PC-3 (cell line): ENCODE measurements around the gene PAQR3.

Experiments
- CTCF ChIP-seq: fragments of 300-600 bp; sonication (generic); conservative IDR thresholded peaks from 2 replicates; pipeline ENCODE4 v1.5.1; 2017; ENCODE audit warnings: antibody characterized with exemption, low read depth, mild to moderate bottlenecking, low read length
- EZH2 ChIP-seq: fragments of 300-600 bp; sonication (generic); IDR thresholded peaks from one replicate; pipeline ENCODE4 v1.6.1; 2017; ENCODE audit warnings: antibody characterized with exemption, mild to moderate bottlenecking, low read length; ENCODE audit not compliant: unreplicated experiment
- EZH2phosphoT487 ChIP-seq: fragments of 300-600 bp; sonication (generic); IDR thresholded peaks from 2 replicates; pipeline ENCODE4 v1.6.1; 2018; ENCODE audit warnings: mild to moderate bottlenecking, antibody characterized with exemption, low read length, borderline replicate concordance

GRCh38 chr4:78939667-78940008 lies 400 bp upstream of the PAQR3 start:
- TF ChIP-seq CTCF = no peak
- no peak for TF ChIP-seq EZH2
- no peak for TF ChIP-seq EZH2phosphoT487
